Bronchial epithelial cell (primary cell): Measurements from ENCODE around the gene BICC1. TPM values are rescaled to one million over a fixed set of nuclear protein-coding genes. Genes with fewer than 3 reads are reported as not detected.
A peak's percentile ranks its signal among the peaks of the same experiment; 100 is the strongest.

Experiments used
- DNase-seq: peaks from one replicate; pipeline ENCODE4 v3.0.0-alpha.2; 2010; ENCODE audit warnings: low read depth
- FAIRE-seq: peaks from 2 replicates; lab custom pipeline; 2011; peaks lifted over from hg19 to GRCh38; lab: Jason Lieb, UNC
- H3K27me3 ChIP-seq: 2 replicates; pipeline ENCODE4 v1.5.1; 2011; ENCODE audit warnings: low read length; ENCODE audit not compliant: control insufficient read depth, insufficient read depth
- H3K36me3 ChIP-seq: 2 replicates; pipeline ENCODE4 v1.5.1; 2011; ENCODE audit warnings: low read length; ENCODE audit not compliant: control insufficient read depth, insufficient read depth
- H3K4me3 ChIP-seq: 2 replicates; pipeline ENCODE4 v1.5.1; 2011; ENCODE audit warnings: mild to moderate bottlenecking, low read depth, low read length, control low read depth
- total RNA-seq: library from RNA; depleted of rRNA; stranded (reverse); fragments of >200 nt; gene quantifications from 2 replicates; pipeline ENCODE4 v1.2.1, GENCODE V29; 2014
- TF ChIP-seq, protein P1 (sequence below): IDR thresholded peaks from 2 replicates; pipeline ENCODE4 v1.5.1; 2011; ENCODE audit warnings: mild to moderate bottlenecking, moderate library complexity, low read length, control low read depth, inconsistent platforms; ENCODE audit not compliant: insufficient read depth, severe bottlenecking

Gene BICC1
- total RNA-seq, 1 donor from 2014 or later: 1.1 TPM

DNA sequence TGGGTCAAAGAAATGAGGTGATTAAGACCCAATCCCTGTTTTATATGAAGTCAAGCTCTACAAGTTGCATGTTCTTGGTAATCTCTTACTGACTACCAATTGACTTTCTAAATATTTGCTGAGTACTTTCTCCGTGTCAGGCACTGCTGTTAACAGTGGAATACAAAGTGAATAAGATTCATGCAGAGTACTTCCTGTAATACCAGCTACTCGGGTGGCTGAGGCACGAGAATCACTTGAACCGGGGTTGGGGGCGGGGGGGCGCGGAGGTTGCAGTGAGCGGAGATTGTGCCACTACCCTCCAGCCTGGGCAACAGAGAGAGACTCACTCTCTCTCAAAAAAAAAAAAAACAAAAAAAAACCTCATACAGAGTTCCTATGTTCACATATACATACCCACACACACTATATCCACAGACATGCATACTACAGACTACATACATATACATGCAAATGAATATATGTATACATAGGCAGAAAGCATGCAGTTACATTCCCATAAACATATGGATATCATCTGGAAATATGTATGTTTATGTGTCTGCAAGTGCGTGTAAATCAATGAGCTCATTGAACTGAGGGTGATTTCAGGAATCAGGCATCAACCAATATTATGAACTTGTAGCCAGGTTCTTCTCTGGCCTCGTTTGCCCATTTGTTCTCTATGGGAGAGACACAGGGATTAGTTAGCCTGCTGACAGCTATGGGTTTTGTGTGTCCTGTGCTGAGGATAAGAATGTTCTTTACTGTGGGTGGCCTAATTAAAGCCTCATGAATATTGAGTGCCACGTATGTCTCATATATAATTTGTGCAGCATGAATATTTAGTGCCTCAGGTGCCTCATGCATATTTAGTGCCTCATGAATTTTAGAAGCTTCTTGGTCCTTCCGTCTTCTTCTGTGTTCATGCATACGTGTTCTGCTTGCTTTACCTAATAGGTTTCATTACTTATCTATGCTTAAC is 73.9 kb downstream of the BICC1 start:
- no peaks in the 10 kb centered on the region for H3K36me3 ChIP-seq
- no peak for FAIRE-seq
- no peak overlapping the region for H3K4me3 ChIP-seq
- no peak for DNase-seq
- TF ChIP-seq, protein P1, sequence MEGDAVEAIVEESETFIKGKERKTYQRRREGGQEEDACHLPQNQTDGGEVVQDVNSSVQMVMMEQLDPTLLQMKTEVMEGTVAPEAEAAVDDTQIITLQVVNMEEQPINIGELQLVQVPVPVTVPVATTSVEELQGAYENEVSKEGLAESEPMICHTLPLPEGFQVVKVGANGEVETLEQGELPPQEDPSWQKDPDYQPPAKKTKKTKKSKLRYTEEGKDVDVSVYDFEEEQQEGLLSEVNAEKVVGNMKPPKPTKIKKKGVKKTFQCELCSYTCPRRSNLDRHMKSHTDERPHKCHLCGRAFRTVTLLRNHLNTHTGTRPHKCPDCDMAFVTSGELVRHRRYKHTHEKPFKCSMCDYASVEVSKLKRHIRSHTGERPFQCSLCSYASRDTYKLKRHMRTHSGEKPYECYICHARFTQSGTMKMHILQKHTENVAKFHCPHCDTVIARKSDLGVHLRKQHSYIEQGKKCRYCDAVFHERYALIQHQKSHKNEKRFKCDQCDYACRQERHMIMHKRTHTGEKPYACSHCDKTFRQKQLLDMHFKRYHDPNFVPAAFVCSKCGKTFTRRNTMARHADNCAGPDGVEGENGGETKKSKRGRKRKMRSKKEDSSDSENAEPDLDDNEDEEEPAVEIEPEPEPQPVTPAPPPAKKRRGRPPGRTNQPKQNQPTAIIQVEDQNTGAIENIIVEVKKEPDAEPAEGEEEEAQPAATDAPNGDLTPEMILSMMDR: no peak
- no peaks in the 10 kb centered on the region for H3K27me3 ChIP-seq

DNA sequence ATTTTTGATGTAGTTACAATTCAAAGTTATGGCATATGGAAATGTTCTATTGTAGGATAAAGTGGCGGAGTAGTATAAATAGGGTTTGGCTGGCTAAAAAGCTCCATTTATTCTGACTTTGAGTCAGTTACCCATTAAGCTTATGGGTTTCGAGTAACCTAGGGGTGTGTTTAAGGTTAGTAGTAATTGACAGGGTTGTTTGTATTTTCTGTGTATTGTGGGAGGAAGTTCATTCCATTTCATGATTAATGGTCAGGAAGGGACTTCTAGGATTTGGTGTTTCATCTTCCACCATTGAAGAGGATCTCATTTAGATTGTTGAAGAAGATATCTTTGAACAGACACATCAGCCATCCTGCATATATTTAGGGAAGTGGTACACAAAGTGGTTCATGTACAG is 75.0 kb downstream of the BICC1 start:
- H3K27me3 ChIP-seq: no peaks in the 10 kb centered on the region
- no peak for FAIRE-seq
- no peaks in the 10 kb centered on the region for H3K36me3 ChIP-seq

DNA sequence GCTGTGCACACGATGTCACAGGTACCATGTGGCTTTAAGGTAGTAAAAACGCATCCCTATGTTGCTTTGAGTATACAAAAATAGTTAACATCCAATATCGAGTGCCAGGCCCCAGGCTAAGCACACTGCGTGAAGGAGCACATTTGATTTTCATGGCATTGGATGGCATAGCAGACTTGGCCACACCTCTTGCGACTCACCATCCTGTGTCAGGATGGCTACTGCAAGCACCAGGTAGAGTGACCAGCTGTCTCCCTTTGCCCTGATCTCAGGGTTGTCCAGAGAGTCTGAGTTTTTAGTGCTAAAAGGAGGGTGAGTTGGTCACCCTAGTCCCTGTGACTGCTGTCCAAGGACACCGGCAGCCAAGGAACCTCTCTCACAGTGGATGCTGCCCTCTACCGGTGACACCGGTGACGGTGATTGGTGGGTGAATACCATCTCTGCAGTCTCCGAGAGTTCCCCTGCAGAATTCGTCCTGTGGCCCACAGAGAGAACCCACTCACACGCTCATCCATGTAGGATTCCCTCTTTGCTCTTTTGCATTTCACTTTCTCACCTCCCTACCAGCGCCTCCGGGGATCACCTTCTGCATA is 76.1 kb downstream of the BICC1 start:
- Histone ChIP-seq H3K4me3 (no peak overlapping the region), H3K27me3 (no peaks in the 10 kb centered on the region), H3K36me3 (no peaks in the 10 kb centered on the region)
- no peak for FAIRE-seq
- TF ChIP-seq, protein P1: peak; percentile 22
- peak; percentile 34 for DNase-seq

More for the DNA sequence above, 75.0 kb downstream of the BICC1 start:
- TF ChIP-seq, protein P1: no peak
- H3K4me3 ChIP-seq: no peak overlapping the region
- DNase-seq: peak; percentile 42

DNA sequence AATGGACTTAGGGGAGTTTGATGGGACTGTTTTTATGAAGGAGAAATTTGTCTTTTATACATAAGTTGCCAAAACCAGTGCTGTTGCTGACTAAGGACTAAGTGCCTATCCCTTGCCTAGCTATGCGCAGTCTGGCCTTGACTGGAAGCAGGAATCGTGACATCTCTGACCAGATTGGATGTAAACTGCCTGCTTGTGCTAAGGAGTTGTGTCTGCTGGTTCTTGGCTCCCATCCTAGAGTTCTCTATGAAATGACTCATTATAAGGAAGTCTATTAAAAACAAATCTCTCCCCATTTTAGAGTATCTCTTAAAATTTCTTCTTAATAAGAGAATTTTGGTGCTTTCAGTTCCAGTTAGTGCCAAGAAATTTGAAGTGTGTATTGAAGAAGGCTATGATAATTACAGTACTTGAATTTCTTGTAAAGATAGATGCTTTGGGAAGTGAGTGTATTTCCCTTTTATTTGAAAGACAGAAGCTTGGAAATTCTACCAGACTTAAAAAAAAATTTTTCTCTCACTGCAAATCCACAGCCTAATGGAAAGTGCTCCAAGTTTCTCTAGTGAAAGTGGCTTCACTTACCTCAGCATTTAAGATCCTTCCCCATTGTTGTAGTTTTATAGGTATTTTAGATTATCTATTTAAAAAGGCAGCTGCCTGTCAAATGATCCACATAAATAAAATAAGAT is 77.6 kb downstream of the BICC1 start:
- peak; percentile 83 for DNase-seq

DNA sequence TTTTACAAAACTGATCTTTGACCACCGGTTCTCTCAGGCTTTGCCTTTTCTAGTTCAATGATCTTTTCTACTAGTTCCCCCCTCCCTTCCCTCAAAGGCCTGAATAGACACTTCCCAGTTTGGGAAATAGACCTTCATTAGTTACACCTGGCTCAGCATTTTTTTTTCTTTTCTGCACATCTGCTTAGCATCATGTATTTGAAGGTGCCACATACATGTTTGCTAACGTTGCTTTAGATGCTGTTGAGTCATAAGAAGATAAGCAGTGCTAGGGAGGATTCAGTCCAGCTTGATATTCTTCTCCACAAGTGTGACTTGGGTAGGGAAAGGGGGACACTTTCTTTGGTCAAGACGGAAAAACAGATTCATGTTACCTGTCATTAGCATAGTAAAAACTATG is 78.3 kb downstream of the BICC1 start:
- H3K4me3 ChIP-seq: no peak overlapping the region
- no peak for FAIRE-seq
- TF ChIP-seq, protein P1: no peak
- peak; percentile 17 for DNase-seq
- no peaks in the 10 kb centered on the region for H3K36me3 ChIP-seq
- no peaks in the 10 kb centered on the region for H3K27me3 ChIP-seq

More for the DNA sequence above, 77.6 kb downstream of the BICC1 start:
- no peaks in the 10 kb centered on the region for H3K27me3 ChIP-seq
- H3K36me3 ChIP-seq: no peaks in the 10 kb centered on the region
- no peak overlapping the region for H3K4me3 ChIP-seq
- no peak for FAIRE-seq
- TF ChIP-seq, protein P1: no peak
